Stimulated activated memory B cell treated with anti-CD40 and anti-IgM and Interleukin-4, amounts not matched to agents 10 μg/mL and 1 μg/mL and 100 μg/mL, for 72 hours (primary cell): ENCODE results near the gene PRKN.

Source experiments
- ATAC-seq: fragments of 150-1000 bp; cut with Tn5 transposase; 2 replicates; pipeline ENCODE4 v1.10.0; 2021
- H3K27ac Mint-ChIP-seq: one replicate; pipeline ENCODE4 v1.8.0; 2022; ENCODE audit warnings: mild to moderate bottlenecking, mixed read lengths
- H3K27me3 Mint-ChIP-seq: one replicate; pipeline ENCODE4 v1.8.0; 2022; ENCODE audit warnings: mixed read lengths
- H3K36me3 Mint-ChIP-seq: one replicate; pipeline ENCODE4 v1.8.0; 2022; ENCODE audit warnings: mixed read lengths
- H3K4me1 Mint-ChIP-seq: one replicate; pipeline ENCODE4 v1.8.0; 2022; ENCODE audit warnings: mixed read lengths
- H3K4me3 Mint-ChIP-seq: one replicate; pipeline ENCODE4 v1.8.0; 2022; ENCODE audit warnings: mild to moderate bottlenecking, moderate library complexity, mixed read lengths
- H3K9me3 Mint-ChIP-seq: one replicate; pipeline ENCODE4 v1.8.0; 2022; ENCODE audit warnings: mixed read lengths

The PRKN gene

GRCh38 chr6:162258647-162259046, 468.9 kb downstream of the PRKN start:
- no peak for ATAC-seq
- no peaks in the 10 kb centered on the region for H3K4me1 Mint-ChIP-seq

GRCh38 chr6:162256361-162256760, 471.2 kb downstream of the PRKN start:
- H3K9me3 Mint-ChIP-seq: no peaks in the 10 kb centered on the region
- ATAC-seq: no peak
- no peaks in the 10 kb centered on the region for H3K36me3 Mint-ChIP-seq
- no peak overlapping the region for H3K27ac Mint-ChIP-seq
- H3K4me1 Mint-ChIP-seq: no peaks in the 10 kb centered on the region
- H3K4me3 Mint-ChIP-seq: no peak overlapping the region
- H3K27me3 Mint-ChIP-seq: no peaks in the 10 kb centered on the region

More at GRCh38 chr6:162258647-162259046, 468.9 kb downstream of the PRKN start:
- Mint-ChIP-seq H3K4me3 (no peak overlapping the region), H3K9me3 (no peaks in the 10 kb centered on the region), H3K36me3 (no peaks in the 10 kb centered on the region), H3K27ac (no peak overlapping the region), H3K27me3 (no peaks in the 10 kb centered on the region)

GRCh38 chr6:162251257-162251656, 476.3 kb downstream of the PRKN start:
- H3K27ac Mint-ChIP-seq: no peak overlapping the region
- H3K36me3 Mint-ChIP-seq: no peaks in the 10 kb centered on the region
- H3K27me3 Mint-ChIP-seq: no peaks in the 10 kb centered on the region
- ATAC-seq: no peak
- no peak overlapping the region for H3K4me3 Mint-ChIP-seq
- H3K9me3 Mint-ChIP-seq: no peaks in the 10 kb centered on the region
- no peaks in the 10 kb centered on the region for H3K4me1 Mint-ChIP-seq

GRCh38 chr6:162249907-162250642, 477.5 kb downstream of the PRKN start:
- Mint-ChIP-seq H3K4me3 (no peak overlapping the region), H3K27ac (no peak overlapping the region), H3K9me3 (no peaks in the 10 kb centered on the region), H3K36me3 (no peaks in the 10 kb centered on the region), H3K4me1 (no peaks in the 10 kb centered on the region), H3K27me3 (no peaks in the 10 kb centered on the region)
- ATAC-seq: no peak

- no peak for ATAC-seq
- Mint-ChIP-seq H3K36me3 (no peaks in the 10 kb centered on the region), H3K27ac (no peak overlapping the region), H3K27me3 (no peaks in the 10 kb centered on the region), H3K4me1 (no peaks in the 10 kb centered on the region), H3K4me3 (no peak overlapping the region), H3K9me3 (no peaks in the 10 kb centered on the region)
Measured at GRCh38 chr6:162245830-162246420, 481.6 kb downstream of the PRKN start.

- Mint-ChIP-seq H3K4me1 (no peaks in the 10 kb centered on the region), H3K27ac (no peak overlapping the region), H3K4me3 (no peak overlapping the region), H3K9me3 (no peaks in the 10 kb centered on the region), H3K27me3 (no peaks in the 10 kb centered on the region), H3K36me3 (no peaks in the 10 kb centered on the region)
- ATAC-seq: no peak
Measured at GRCh38 chr6:162244031-162244430, 483.5 kb downstream of the PRKN start.

GRCh38 chr6:162242915-162243314, 484.7 kb downstream of the PRKN start:
- Mint-ChIP-seq H3K36me3 (no peaks in the 10 kb centered on the region), H3K9me3 (no peaks in the 10 kb centered on the region), H3K4me3 (no peak overlapping the region), H3K4me1 (no peaks in the 10 kb centered on the region), H3K27ac (no peak overlapping the region), H3K27me3 (no peaks in the 10 kb centered on the region)
- no peak for ATAC-seq

GRCh38 chr6:162239330-162239729, 488.2 kb downstream of the PRKN start:
- Mint-ChIP-seq H3K4me1 (no peaks in the 10 kb centered on the region), H3K27ac (no peak overlapping the region), H3K9me3 (no peaks in the 10 kb centered on the region), H3K36me3 (no peaks in the 10 kb centered on the region), H3K4me3 (no peak overlapping the region), H3K27me3 (no peaks in the 10 kb centered on the region)
- ATAC-seq: no peak

GRCh38 chr6:162238675-162239074, 488.9 kb downstream of the PRKN start:
- H3K4me1 Mint-ChIP-seq: no peaks in the 10 kb centered on the region
- H3K4me3 Mint-ChIP-seq: no peak overlapping the region
- no peak overlapping the region for H3K27ac Mint-ChIP-seq
- no peaks in the 10 kb centered on the region for H3K36me3 Mint-ChIP-seq
- no peak for ATAC-seq
- no peaks in the 10 kb centered on the region for H3K9me3 Mint-ChIP-seq
- no peaks in the 10 kb centered on the region for H3K27me3 Mint-ChIP-seq

- Mint-ChIP-seq H3K4me1 (no peaks in the 10 kb centered on the region), H3K27ac (no peak overlapping the region), H3K4me3 (no peak overlapping the region)
Measured at GRCh38 chr6:162237331-162237730, 490.2 kb downstream of the PRKN start.

GRCh38 chr6:162234631-162235030, 492.9 kb downstream of the PRKN start:
- Mint-ChIP-seq H3K4me3 (no peak overlapping the region), H3K4me1 (no peaks in the 10 kb centered on the region), H3K27me3 (no peaks in the 10 kb centered on the region), H3K36me3 (no peaks in the 10 kb centered on the region), H3K9me3 (no peaks in the 10 kb centered on the region), H3K27ac (no peak overlapping the region)
- ATAC-seq: no peak

More at GRCh38 chr6:162237331-162237730, 490.2 kb downstream of the PRKN start:
- Mint-ChIP-seq H3K9me3 (no peaks in the 10 kb centered on the region), H3K27me3 (no peaks in the 10 kb centered on the region), H3K36me3 (no peaks in the 10 kb centered on the region)
- ATAC-seq: no peak

GRCh38 chr6:162230147-162230752, 497.3 kb downstream of the PRKN start:
- Mint-ChIP-seq H3K4me3 (no peak overlapping the region), H3K27ac (no peak overlapping the region), H3K4me1 (no peaks in the 10 kb centered on the region), H3K9me3 (no peaks in the 10 kb centered on the region), H3K36me3 (no peaks in the 10 kb centered on the region), H3K27me3 (no peaks in the 10 kb centered on the region)
- ATAC-seq: no peak

- Mint-ChIP-seq H3K27ac (no peak overlapping the region), H3K36me3 (no peaks in the 10 kb centered on the region), H3K27me3 (no peaks in the 10 kb centered on the region), H3K4me3 (no peak overlapping the region), H3K4me1 (no peaks in the 10 kb centered on the region), H3K9me3 (no peaks in the 10 kb centered on the region)
- no peak for ATAC-seq
Measured at GRCh38 chr6:162229093-162229492, 498.5 kb downstream of the PRKN start.

GRCh38 chr6:162226803-162227202, 500.8 kb downstream of the PRKN start:
- ATAC-seq: no peak
- no peaks in the 10 kb centered on the region for H3K36me3 Mint-ChIP-seq
- no peak overlapping the region for H3K4me3 Mint-ChIP-seq
- no peak overlapping the region for H3K27ac Mint-ChIP-seq
- no peaks in the 10 kb centered on the region for H3K27me3 Mint-ChIP-seq
- no peaks in the 10 kb centered on the region for H3K9me3 Mint-ChIP-seq
- no peaks in the 10 kb centered on the region for H3K4me1 Mint-ChIP-seq

GRCh38 chr6:162222521-162222920, 505.0 kb downstream of the PRKN start:
- Mint-ChIP-seq H3K9me3 (no peaks in the 10 kb centered on the region), H3K27ac (no peak overlapping the region), H3K4me3 (no peak overlapping the region), H3K4me1 (no peaks in the 10 kb centered on the region), H3K36me3 (no peaks in the 10 kb centered on the region), H3K27me3 (no peaks in the 10 kb centered on the region)
- no peak for ATAC-seq

- Mint-ChIP-seq H3K27ac (no peak overlapping the region), H3K4me3 (no peak overlapping the region), H3K27me3 (no peaks in the 10 kb centered on the region), H3K36me3 (no peaks in the 10 kb centered on the region), H3K4me1 (no peaks in the 10 kb centered on the region), H3K9me3 (no peaks in the 10 kb centered on the region)
- no peak for ATAC-seq
Measured at GRCh38 chr6:162220876-162221275, 506.7 kb downstream of the PRKN start.
